OCI-LY7 (cell line): ENCODE data around the gene PHB1. TPM values are rescaled to one million over a fixed set of nuclear protein-coding genes. Genes with fewer than 3 reads are reported as not detected.

Experiments
- BruUV-seq: library from RNA; stranded (reverse); fragments of 400-500 nt; replicated peaks from 2 replicates; lab custom pipeline; 2021; lab: Mats Ljungman, UMichigan
- CTCF ChIA-PET: fragments of 300-600 bp; sonication (Branson Sonifier 250); formaldehyde crosslinking; loops from one replicate; lab custom pipeline; 2022; ENCODE audit warnings: antibody characterized with exemption; ENCODE audit not compliant: unreplicated experiment; lab: Charles Lee
- POLR2A ChIA-PET: fragments of 300-600 bp; sonication (Branson Sonifier 250); formaldehyde crosslinking; loops from one replicate; lab custom pipeline; 2022; ENCODE audit warnings: antibody characterized with exemption; lab: Charles Lee
- DNase-seq: peaks from one replicate; pipeline ENCODE4 v3.0.0-alpha.2; 2015; ENCODE audit warnings: low spot score
- H2AFZ ChIP-seq: fragments of 200-600 bp; sonication (generic), shearing (Covaris generic); 2 replicates; pipeline ENCODE4 v1.6.1; 2014; ENCODE audit warnings: mild to moderate bottlenecking, antibody characterized with exemption, low read length, moderate library complexity
- H3K27ac ChIP-seq: fragments of 200-600 bp; sonication (generic); 2 replicates; pipeline ENCODE4 v1.5.1; 2014; ENCODE audit warnings: mixed run types, low read depth, mild to moderate bottlenecking, moderate library complexity, low read length, inconsistent platforms; ENCODE audit not compliant: poor library complexity, severe bottlenecking
- H3K36me3 ChIP-seq: fragments of 200-600 bp; sonication (generic); 2 replicates; pipeline ENCODE4 v1.6.1; 2014; ENCODE audit warnings: mild to moderate bottlenecking, antibody characterized with exemption, low read length, moderate library complexity, mixed read lengths; ENCODE audit not compliant: insufficient read depth
- H3K4me1 ChIP-seq: fragments of 200-600 bp; sonication (generic); 2 replicates; pipeline ENCODE4 v1.5.1; 2014; ENCODE audit warnings: mild to moderate bottlenecking, low read length; ENCODE audit not compliant: insufficient read depth, poor library complexity, severe bottlenecking
- H3K4me2 ChIP-seq: fragments of 200-600 bp; sonication (generic); 2 replicates; pipeline ENCODE4 v1.6.1; 2014; ENCODE audit warnings: mild to moderate bottlenecking, low read length
- H3K4me3 ChIP-seq: fragments of 200-600 bp; sonication (generic); 2 replicates; pipeline ENCODE4 v1.5.1; 2014; ENCODE audit warnings: mild to moderate bottlenecking, low read depth, low read length; ENCODE audit not compliant: poor library complexity, severe bottlenecking
- H3K79me2 ChIP-seq: fragments of 200-600 bp; sonication (generic); 2 replicates; pipeline ENCODE4 v1.6.1; 2016; ENCODE audit warnings: low read depth, mild to moderate bottlenecking, low read length, moderate library complexity, mixed read lengths; ENCODE audit not compliant: insufficient read depth
- H3K9me2 ChIP-seq: fragments of 200-600 bp; sonication (generic); 2 replicates; pipeline ENCODE4 v1.6.1; 2016; ENCODE audit warnings: mild to moderate bottlenecking, low read length, mixed read lengths; ENCODE audit not compliant: insufficient read depth
- H3K9me3 ChIP-seq: fragments of 200-600 bp; sonication (generic); 2 replicates; pipeline ENCODE4 v1.6.1; 2014; ENCODE audit warnings: mild to moderate bottlenecking, mixed run types, low read length, mixed read lengths
- H4K20me1 ChIP-seq: fragments of 200-600 bp; sonication (generic); 2 replicates; pipeline ENCODE4 v1.6.1; 2014; ENCODE audit warnings: mild to moderate bottlenecking, antibody characterized with exemption, low read length, moderate library complexity, mixed read lengths; ENCODE audit not compliant: insufficient read depth
- CTCF ChIP-seq: fragments of 200-600 bp; sonication (generic); conservative IDR thresholded peaks from 2 replicates; pipeline ENCODE4 v1.5.1; 2014; ENCODE audit warnings: mild to moderate bottlenecking, antibody characterized with exemption, low read length, moderate library complexity, mixed read lengths
- EZH2phosphoT487 ChIP-seq: fragments of 200-600 bp; sonication (generic); IDR thresholded peaks from 2 replicates; pipeline ENCODE4 v1.6.1; 2018; ENCODE audit warnings: low read depth, borderline replicate concordance, mild to moderate bottlenecking, mixed run types, antibody characterized with exemption, low read length, moderate library complexity, mixed read lengths
- intact Hi-C: fragments of 100-400 bp; cut with micrococcal nuclease; formaldehyde crosslinking; loops from one replicate; pipeline ENCODE4 v1.10.0; 2022; ENCODE audit not compliant: unreplicated experiment
- total RNA-seq, 2 experiments: library from RNA; depleted of rRNA in 1 of 2; stranded (reverse); fragments of >200 nt in 1 of 2; shearing (Covaris generic) in 1 of 2; gene quantifications; 2 replicates each; pipeline ENCODE4 v1.2.3, GENCODE V29; 2014 to 2022

The PHB1 gene
- total RNA-seq, 2 experiments from 2014 or later, result 137 to 217 TPM

- H4K20me1 ChIP-seq, result no peaks in the 10 kb centered on the region
- peak; percentile 63 for DNase-seq
- POLR2A ChIA-PET, result no interaction called here
- H3K9me2 ChIP-seq, result no peaks in the 10 kb centered on the region
- CTCF ChIA-PET, result interaction anchor here (2.3 kb wide), 1 partner anchor 121 kb away, joined by 13 read pairs; no protein-coding TSS in a partner anchor
- peaks cover 22% of the 10 kb centered on the region for H3K4me1 ChIP-seq
- no peak overlapping the region for H3K27ac ChIP-seq
- no peak overlapping the region for H3K4me3 ChIP-seq
- no peaks in the 10 kb centered on the region for H3K36me3 ChIP-seq
- no peak overlapping the region for H3K4me2 ChIP-seq
- no TSS peak for BruUV-seq
- peak; percentile 83 for TF ChIP-seq CTCF
- no peak for TF ChIP-seq EZH2phosphoT487
- H3K9me3 ChIP-seq, result no peaks in the 10 kb centered on the region
- no peak overlapping the region for H2AFZ ChIP-seq
- no peaks in the 10 kb centered on the region for H3K79me2 ChIP-seq
- intact Hi-C loops, result loop anchor here (1.0 to 5.0 kb wide), 3 partner anchors 62 to 262 kb away; partner anchors contain the start of gene NGFR
Measured at GRCh38 chr17:49434821-49435670, 20.4 kb upstream of the PHB1 start.

GRCh38 chr17:49433000-49433694 lies 18.5 kb upstream of the PHB1 start:
- no TSS peak for BruUV-seq
- TF ChIP-seq CTCF, result no peak
- no peak for TF ChIP-seq EZH2phosphoT487
- Histone ChIP-seq H3K4me1 (peaks cover 3% of the 10 kb centered on the region), H3K4me2 (no peak overlapping the region), H3K36me3 (no peaks in the 10 kb centered on the region), H4K20me1 (no peaks in the 10 kb centered on the region), H3K9me3 (no peaks in the 10 kb centered on the region), H3K79me2 (no peaks in the 10 kb centered on the region), H3K9me2 (no peaks in the 10 kb centered on the region), H3K27ac (no peak overlapping the region), H3K4me3 (no peak overlapping the region), H2AFZ (no peak overlapping the region)
- POLR2A ChIA-PET, result no interaction called here
- CTCF ChIA-PET, result no interaction called here
- DNase-seq, result no peak
- intact Hi-C loops, result no loop called here
